Neutrophil (primary cell): ENCODE measurements around the gene CDC14B.

Experiments used
- H3K27ac ChIP-seq: fragments of 200-600 bp; sonication (generic); 2 replicates; pipeline ENCODE4 v1.5.1; 2016; ENCODE audit warnings: mild to moderate bottlenecking, moderate library complexity
- H3K27me3 ChIP-seq: fragments of 200-600 bp; sonication (generic); 2 replicates; pipeline ENCODE4 v1.6.0; 2016; ENCODE audit warnings: mild to moderate bottlenecking
- H3K36me3 ChIP-seq: fragments of 200-600 bp; sonication (generic); 2 replicates; pipeline ENCODE4 v1.5.1; 2017
- H3K4me1 ChIP-seq, 2 experiments: fragments of 200-600 bp in 1 of 2; sonication (generic) in 1 of 2; 1 replicate in 1 of 2; 2 replicates in 1 of 2; pipeline versions ENCODE4 v1.5.1 to v1.6.1; 2013 to 2016; ENCODE audit warnings: low read depth in 1 of 2, low read length in 1 of 2, mild to moderate bottlenecking in 1 of 2, moderate library complexity in 1 of 2; ENCODE audit not compliant: control insufficient read depth in 1 of 2, insufficient read depth in 1 of 2
- H3K4me3 ChIP-seq, 2 experiments: fragments of 200-600 bp in 1 of 2; sonication (generic) in 1 of 2; 1 replicate in 1 of 2; 2 replicates in 1 of 2; pipeline ENCODE4 v1.5.1; 2013 to 2016; ENCODE audit warnings: low read depth in 1 of 2, low read length in 1 of 2, mild to moderate bottlenecking in 1 of 2, moderate library complexity in 1 of 2
- H3K9me3 ChIP-seq: fragments of 200-600 bp; sonication (generic); 2 replicates; pipeline ENCODE4 v1.5.1; 2016
- TF ChIP-seq, protein P1 (sequence below): fragments of 200-600 bp; sonication (generic); IDR thresholded peaks from 2 replicates; pipeline ENCODE4 v1.5.1; 2016; ENCODE audit warnings: antibody characterized with exemption

The CDC14B gene

DNA sequence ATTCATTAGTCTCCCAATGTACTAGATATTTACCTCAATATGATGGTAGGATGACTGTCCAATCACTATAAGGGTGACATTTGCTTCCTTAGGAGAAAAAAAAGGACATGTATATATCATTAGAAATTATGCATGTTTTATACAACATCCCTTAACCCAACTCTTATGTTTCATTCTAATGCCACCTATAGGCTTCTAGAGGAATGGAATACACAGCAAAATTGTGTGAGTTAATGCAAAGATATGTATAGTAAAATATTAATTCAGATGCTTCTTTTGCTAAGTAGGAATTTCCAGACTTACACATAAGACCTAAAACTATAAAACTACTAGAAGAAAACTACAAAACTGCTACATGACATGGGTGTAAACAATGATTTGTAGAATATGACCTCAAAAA is 32.0 kb upstream of the CDC14B start:
- H3K4me1 ChIP-seq, result peaks cover 11 to 14% of the 10 kb centered on the region in 2 experiments
- H3K9me3 ChIP-seq, result no peaks in the 10 kb centered on the region
- TF ChIP-seq, protein P1, sequence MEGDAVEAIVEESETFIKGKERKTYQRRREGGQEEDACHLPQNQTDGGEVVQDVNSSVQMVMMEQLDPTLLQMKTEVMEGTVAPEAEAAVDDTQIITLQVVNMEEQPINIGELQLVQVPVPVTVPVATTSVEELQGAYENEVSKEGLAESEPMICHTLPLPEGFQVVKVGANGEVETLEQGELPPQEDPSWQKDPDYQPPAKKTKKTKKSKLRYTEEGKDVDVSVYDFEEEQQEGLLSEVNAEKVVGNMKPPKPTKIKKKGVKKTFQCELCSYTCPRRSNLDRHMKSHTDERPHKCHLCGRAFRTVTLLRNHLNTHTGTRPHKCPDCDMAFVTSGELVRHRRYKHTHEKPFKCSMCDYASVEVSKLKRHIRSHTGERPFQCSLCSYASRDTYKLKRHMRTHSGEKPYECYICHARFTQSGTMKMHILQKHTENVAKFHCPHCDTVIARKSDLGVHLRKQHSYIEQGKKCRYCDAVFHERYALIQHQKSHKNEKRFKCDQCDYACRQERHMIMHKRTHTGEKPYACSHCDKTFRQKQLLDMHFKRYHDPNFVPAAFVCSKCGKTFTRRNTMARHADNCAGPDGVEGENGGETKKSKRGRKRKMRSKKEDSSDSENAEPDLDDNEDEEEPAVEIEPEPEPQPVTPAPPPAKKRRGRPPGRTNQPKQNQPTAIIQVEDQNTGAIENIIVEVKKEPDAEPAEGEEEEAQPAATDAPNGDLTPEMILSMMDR, result no peak
- H3K27ac ChIP-seq, result no peak overlapping the region
- H3K4me3 ChIP-seq, result no peak overlapping the region
- H3K27me3 ChIP-seq, result peaks cover 23% of the 10 kb centered on the region
- no peaks in the 10 kb centered on the region for H3K36me3 ChIP-seq

DNA sequence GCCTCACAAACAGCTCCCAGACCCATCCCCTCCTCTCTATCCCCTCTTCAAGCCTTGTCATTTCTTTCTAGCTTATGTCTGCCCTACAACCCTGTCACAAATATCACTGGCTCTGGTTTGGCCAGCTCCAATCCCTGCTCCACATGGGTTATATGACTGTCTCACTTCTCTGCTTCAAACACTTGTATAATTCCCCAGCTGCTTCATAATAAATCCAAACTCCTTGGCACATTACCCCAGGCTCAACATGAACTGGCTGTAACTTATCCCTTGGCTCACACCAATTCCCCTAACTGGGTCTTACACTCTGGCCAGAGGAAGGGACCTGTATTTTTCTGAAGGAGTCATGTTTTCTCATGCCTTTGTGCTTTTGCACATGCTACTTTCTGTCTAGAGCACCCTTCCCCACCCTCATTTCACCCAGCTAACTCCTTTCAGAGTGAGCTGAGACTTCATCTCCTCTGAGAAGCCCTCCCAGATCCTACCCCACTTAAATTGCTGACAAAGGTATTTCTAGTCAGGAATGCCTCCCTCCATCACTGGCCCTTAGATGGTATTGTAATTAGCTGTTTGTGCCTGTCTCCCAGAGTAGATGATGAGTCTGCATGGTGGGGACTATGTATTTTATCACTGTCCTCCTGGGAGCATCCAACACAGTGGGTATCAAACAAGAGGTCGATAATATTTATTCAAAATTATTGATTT is 30.1 kb upstream of the CDC14B start:
- TF ChIP-seq, protein P1, result no peak
- no peak overlapping the region for H3K27ac ChIP-seq
- H3K4me1 ChIP-seq, result peaks cover 15 to 19% of the 10 kb centered on the region in 2 experiments

GRCh38 chr9:96646081-96646991 is 26.7 kb upstream of the CDC14B start:
- Histone ChIP-seq H3K4me3 (no peak overlapping the region), H3K9me3 (no peaks in the 10 kb centered on the region), H3K4me1 (peaks cover 10 to 13% of the 10 kb centered on the region in 2 experiments), H3K27ac (peak overlapping the region; percentile 49), H3K27me3 (no peaks in the 10 kb centered on the region), H3K36me3 (no peaks in the 10 kb centered on the region)
- TF ChIP-seq, protein P1, result no peak

More for the DNA sequence above, 30.1 kb upstream of the CDC14B start:
- Histone ChIP-seq H3K36me3 (no peaks in the 10 kb centered on the region), H3K27me3 (peaks cover 9% of the 10 kb centered on the region), H3K9me3 (no peaks in the 10 kb centered on the region), H3K4me3 (no peak overlapping the region)

DNA sequence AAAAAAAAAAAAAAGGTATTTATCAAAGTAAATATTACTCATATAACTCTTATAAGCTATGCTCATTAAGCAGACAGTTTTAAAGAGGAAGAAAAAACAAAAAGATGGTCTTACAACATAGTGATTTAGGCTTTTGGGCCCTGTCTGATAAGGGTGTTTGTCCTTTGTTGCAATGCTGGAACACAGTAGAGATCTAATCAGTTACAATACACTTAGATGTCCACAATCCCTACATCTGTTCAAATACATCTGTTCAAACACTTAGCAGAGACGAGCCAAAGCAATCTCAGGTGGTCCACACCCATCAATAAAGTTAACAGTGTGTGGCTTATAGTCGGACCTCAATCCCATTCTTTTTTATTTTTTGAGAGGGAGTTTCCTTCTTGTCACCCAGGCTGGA is 24.5 kb upstream of the CDC14B start:
- Histone ChIP-seq H3K4me1 (peaks cover 13 to 17% of the 10 kb centered on the region in 2 experiments), H3K4me3 (no peak overlapping the region), H3K9me3 (no peaks in the 10 kb centered on the region), H3K27me3 (no peaks in the 10 kb centered on the region), H3K27ac (no peak overlapping the region), H3K36me3 (no peaks in the 10 kb centered on the region)
- TF ChIP-seq, protein P1, result no peak

- Histone ChIP-seq H3K4me3 (no peak overlapping the region), H3K9me3 (no peaks in the 10 kb centered on the region), H3K27ac (no peak overlapping the region), H3K27me3 (no peaks in the 10 kb centered on the region), H3K4me1 (peaks cover 11 to 14% of the 10 kb centered on the region in 2 experiments), H3K36me3 (no peaks in the 10 kb centered on the region)
- TF ChIP-seq, protein P1, result no peak
These were observed 21.9 kb upstream of the CDC14B start for GRCh38 chr9:96641514-96641913.
